GM06990 (cell line): ENCODE measurements around the gene ARHGAP1.

ENCODE experiments used
- DNase-seq: peaks from one replicate; pipeline ENCODE4 v3.0.0-alpha.2; 2011; ENCODE audit not compliant: insufficient read length; ENCODE audit errors: extremely low read depth
- H3K27me3 ChIP-seq: replicated peaks from 2 replicates; pipeline ENCODE4 v1.6.0; 2011; ENCODE audit warnings: low read length; ENCODE audit not compliant: control insufficient read depth, insufficient read depth
- H3K36me3 ChIP-seq: 2 replicates; pipeline ENCODE4 v1.5.1; 2011; ENCODE audit warnings: low read length; ENCODE audit not compliant: control insufficient read depth, insufficient read depth
- H3K4me3 ChIP-seq: replicated peaks from 2 replicates; pipeline ENCODE4 v1.5.1; 2011; ENCODE audit warnings: low read depth, mild to moderate bottlenecking, control low read depth, low read length
- TF ChIP-seq, protein P1 (sequence below): IDR thresholded peaks from 2 replicates; pipeline ENCODE4 v1.5.1; 2011; ENCODE audit warnings: low read length, control low read depth, mild to moderate bottlenecking, inconsistent platforms; ENCODE audit not compliant: insufficient read depth, poor library complexity, severe bottlenecking

Gene ARHGAP1

DNA sequence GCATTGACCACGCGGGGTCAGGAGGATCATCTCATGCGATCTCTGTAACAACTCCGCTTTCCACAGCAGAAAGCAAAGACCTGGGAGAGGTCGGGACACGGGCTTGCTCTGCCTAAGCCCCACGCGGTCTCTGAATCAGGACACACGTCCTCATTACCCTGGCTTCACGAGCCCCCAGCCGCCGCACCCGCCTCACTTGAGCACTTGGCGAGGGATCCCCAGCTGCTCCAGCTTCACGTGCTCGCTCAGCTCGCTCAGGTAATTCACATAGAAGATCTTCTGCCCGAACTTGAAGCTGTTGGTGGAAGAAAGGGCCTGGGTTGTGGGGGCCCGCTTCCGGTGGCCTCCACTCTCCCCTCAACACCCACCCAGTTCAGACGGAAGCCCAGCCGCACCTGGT is 19.6 kb downstream of the ARHGAP1 start:
- Histone ChIP-seq H3K36me3 (peaks cover 18% of the 10 kb centered on the region), H3K27me3 (no peaks in the 10 kb centered on the region), H3K4me3 (no peak overlapping the region)
- no peak for DNase-seq
- TF ChIP-seq, protein P1, sequence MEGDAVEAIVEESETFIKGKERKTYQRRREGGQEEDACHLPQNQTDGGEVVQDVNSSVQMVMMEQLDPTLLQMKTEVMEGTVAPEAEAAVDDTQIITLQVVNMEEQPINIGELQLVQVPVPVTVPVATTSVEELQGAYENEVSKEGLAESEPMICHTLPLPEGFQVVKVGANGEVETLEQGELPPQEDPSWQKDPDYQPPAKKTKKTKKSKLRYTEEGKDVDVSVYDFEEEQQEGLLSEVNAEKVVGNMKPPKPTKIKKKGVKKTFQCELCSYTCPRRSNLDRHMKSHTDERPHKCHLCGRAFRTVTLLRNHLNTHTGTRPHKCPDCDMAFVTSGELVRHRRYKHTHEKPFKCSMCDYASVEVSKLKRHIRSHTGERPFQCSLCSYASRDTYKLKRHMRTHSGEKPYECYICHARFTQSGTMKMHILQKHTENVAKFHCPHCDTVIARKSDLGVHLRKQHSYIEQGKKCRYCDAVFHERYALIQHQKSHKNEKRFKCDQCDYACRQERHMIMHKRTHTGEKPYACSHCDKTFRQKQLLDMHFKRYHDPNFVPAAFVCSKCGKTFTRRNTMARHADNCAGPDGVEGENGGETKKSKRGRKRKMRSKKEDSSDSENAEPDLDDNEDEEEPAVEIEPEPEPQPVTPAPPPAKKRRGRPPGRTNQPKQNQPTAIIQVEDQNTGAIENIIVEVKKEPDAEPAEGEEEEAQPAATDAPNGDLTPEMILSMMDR, result no peak

GRCh38 chr11:46680164-46680760 is 20.2 kb downstream of the ARHGAP1 start:
- no peaks in the 10 kb centered on the region for H3K27me3 ChIP-seq

GRCh38 chr11:46679241-46680163 is 20.9 kb downstream of the ARHGAP1 start:
- peaks cover 18% of the 10 kb centered on the region for H3K36me3 ChIP-seq

More at GRCh38 chr11:46680164-46680760, 20.2 kb downstream of the ARHGAP1 start:
- TF ChIP-seq, protein P1, result no peak
- no peak for DNase-seq
- no peak overlapping the region for H3K4me3 ChIP-seq
- H3K36me3 ChIP-seq, result peaks cover 18% of the 10 kb centered on the region

GRCh38 chr11:46678741-46679130 is 21.7 kb downstream of the ARHGAP1 start:
- Histone ChIP-seq H3K4me3 (no peak overlapping the region), H3K36me3 (peaks cover 21% of the 10 kb centered on the region), H3K27me3 (no peaks in the 10 kb centered on the region)
- TF ChIP-seq, protein P1, result no peak
- DNase-seq, result no peak

More at GRCh38 chr11:46679241-46680163, 20.9 kb downstream of the ARHGAP1 start:
- TF ChIP-seq, protein P1, result no peak
- no peak for DNase-seq
- Histone ChIP-seq H3K4me3 (no peak overlapping the region), H3K27me3 (no peaks in the 10 kb centered on the region)

- DNase-seq, result no peak
- no peak overlapping the region for H3K4me3 ChIP-seq
- TF ChIP-seq, protein P1, result no peak
- H3K27me3 ChIP-seq, result no peaks in the 10 kb centered on the region
- peaks cover 25% of the 10 kb centered on the region for H3K36me3 ChIP-seq
Observed at GRCh38 chr11:46677991-46678740, 22.3 kb downstream of the ARHGAP1 start.
